ENCODE measurements around the gene TRIM40. TPM values are rescaled to one million over a fixed set of nuclear protein-coding genes. Genes with fewer than 3 reads are reported as not detected.
A peak's percentile ranks its signal among the peaks of the same experiment; 100 is the strongest.

Gene TRIM40
- total and polyA plus RNA-seq, 2 of the 13 experiments (the other 11 are each of a cell fraction or from before 2014, with no cell fraction given), result 0.58 TPM; not detected in 1

GRCh38 chr6:30100585-30101443, 35.1 kb upstream of the TRIM40 start (continued):
- TF ChIP-seq HNF1B (CRISPR knock-in tag; IDR thresholded peaks at IDR 0.05), result no peak; the same call in 1 of the 2 replicates
- TF ChIP-seq ZNF616 (CRISPR knock-in tag; IDR thresholded peaks at IDR 0.05; ENCODE audit: low read depth), result no peak
- no peak; the same call in 1 of the 2 replicates for TF ChIP-seq ZNF276 (CRISPR knock-in tag; IDR thresholded peaks at IDR 0.05; ENCODE audit: low read depth)
- no peak for TF ChIP-seq MAFF (IDR thresholded peaks at IDR 0.05; ENCODE audit: low read depth, low read length)
- TF ChIP-seq SP5 (CRISPR knock-in tag; IDR thresholded peaks at IDR 0.05; ENCODE audit: borderline replicate concordance, low read depth), result no peak; the same call in 1 of the 2 replicates
- 0 out of 2 replicates have a peak, but pooled peaks have one; percentile 79 for TF ChIP-seq FLYWCH1 (CRISPR knock-in tag; IDR thresholded peaks at IDR 0.05)
- no peak for TF ChIP-seq ZNF207 (IDR thresholded peaks at IDR 0.05; ENCODE audit: borderline replicate concordance)
- peak; percentile 81 for TF ChIP-seq FOXO1 (CRISPR knock-in tag; IDR thresholded peaks at IDR 0.05)
- peak; percentile 64; the same call in 1 of the 2 replicates for TF ChIP-seq ZSCAN25 (CRISPR knock-in tag; IDR thresholded peaks at IDR 0.05)
- 0 out of 2 replicates have a peak, but pooled peaks have one; percentile 50 for TF ChIP-seq ZNF264 (CRISPR knock-in tag; IDR thresholded peaks at IDR 0.05)
- TF ChIP-seq ZNF546 (CRISPR knock-in tag; conservative IDR thresholded peaks at IDR 0.05), result no peak
- peak; percentile 87 for TF ChIP-seq MXD1 (CRISPR knock-in tag; IDR thresholded peaks at IDR 0.05)
- TF ChIP-seq ZBTB26 (CRISPR knock-in tag; IDR thresholded peaks at IDR 0.05; ENCODE audit: borderline replicate concordance), result 0 out of 2 replicates have a peak, but pooled peaks have one; percentile 44
- TF ChIP-seq NFATC3 (CRISPR knock-in tag; IDR thresholded peaks at IDR 0.05), result no peak
- no peak for TF ChIP-seq USF2 (IDR thresholded peaks at IDR 0.05; ENCODE audit: low read depth, low read length)
- no peak for TF ChIP-seq USF2 (CRISPR knock-in tag; IDR thresholded peaks at IDR 0.05; ENCODE audit: borderline replicate concordance)
- peak; percentile 56; the same call in 1 of the 2 replicates for TF ChIP-seq SIN3A (IDR thresholded peaks at IDR 0.05; ENCODE audit: borderline replicate concordance, low read depth, low read length)
- TF ChIP-seq DMTF1 (CRISPR knock-in tag; IDR thresholded peaks at IDR 0.05), result no peak; the same call in 1 of the 2 replicates

Measured in HepG2 (cell line).